ENCODE measurements around the gene PTPRD. TPM values are rescaled to one million over a fixed set of nuclear protein-coding genes. Genes with fewer than 3 reads are reported as not detected.

PTPRD gene
- total RNA-seq, 2 experiments from 2014 or later = 0.03 TPM; not detected in 1

DNA sequence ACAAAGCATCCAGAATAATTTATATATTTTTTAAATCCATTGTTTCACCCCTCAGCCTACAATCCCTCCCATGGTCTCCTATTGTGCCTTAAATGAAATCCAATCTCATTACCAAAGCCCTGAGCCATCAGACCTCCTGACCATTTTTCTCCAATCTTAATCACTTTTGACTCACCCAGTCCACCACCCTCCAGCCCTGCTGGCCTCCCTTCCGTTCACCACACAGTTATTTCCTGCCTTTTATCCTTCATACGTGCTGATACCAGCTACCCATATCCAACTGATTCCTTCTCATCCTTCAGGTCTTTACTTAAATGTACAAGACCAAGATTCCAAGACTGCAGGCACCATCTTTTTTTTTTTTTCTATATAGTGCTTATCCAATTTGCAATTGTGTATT lies 1786.5 kb downstream of the PTPRD start:
- POLR2A ChIA-PET = no interaction called here
- DNase-seq (ENCODE audit: low spot score) = no peak
- Histone ChIP-seq H3K27ac (ENCODE audit: low read depth, low read length, poor library complexity, severe bottlenecking) (no peak overlapping the region), H3K4me2 (ENCODE audit: low read length) (no peak overlapping the region), H4K20me1 (ENCODE audit: insufficient read depth, low read length) (no peaks in the 10 kb centered on the region), H3K9me2 (ENCODE audit: insufficient read depth, low read length) (no peaks in the 10 kb centered on the region), H3K9me3 (ENCODE audit: low read length) (no peaks in the 10 kb centered on the region), H3K79me2 (ENCODE audit: insufficient read depth, low read depth, low read length) (no peaks in the 10 kb centered on the region), H3K4me3 (ENCODE audit: low read depth, low read length, poor library complexity, severe bottlenecking) (no peak overlapping the region), H3K4me1 (ENCODE audit: insufficient read depth, low read length, poor library complexity, severe bottlenecking) (no peaks in the 10 kb centered on the region), H3K36me3 (ENCODE audit: insufficient read depth, low read length) (no peaks in the 10 kb centered on the region), H2AFZ (ENCODE audit: low read length) (no peak overlapping the region)
- no TSS peak for BruUV-seq (replicated peaks)
- intact Hi-C loops (cut with micrococcal nuclease; ENCODE audit: unreplicated experiment) = no loop called here
- TF ChIP-seq EZH2phosphoT487 (IDR thresholded peaks at IDR 0.05; ENCODE audit: borderline replicate concordance, low read depth, low read length) = no peak
- TF ChIP-seq, protein P1, sequence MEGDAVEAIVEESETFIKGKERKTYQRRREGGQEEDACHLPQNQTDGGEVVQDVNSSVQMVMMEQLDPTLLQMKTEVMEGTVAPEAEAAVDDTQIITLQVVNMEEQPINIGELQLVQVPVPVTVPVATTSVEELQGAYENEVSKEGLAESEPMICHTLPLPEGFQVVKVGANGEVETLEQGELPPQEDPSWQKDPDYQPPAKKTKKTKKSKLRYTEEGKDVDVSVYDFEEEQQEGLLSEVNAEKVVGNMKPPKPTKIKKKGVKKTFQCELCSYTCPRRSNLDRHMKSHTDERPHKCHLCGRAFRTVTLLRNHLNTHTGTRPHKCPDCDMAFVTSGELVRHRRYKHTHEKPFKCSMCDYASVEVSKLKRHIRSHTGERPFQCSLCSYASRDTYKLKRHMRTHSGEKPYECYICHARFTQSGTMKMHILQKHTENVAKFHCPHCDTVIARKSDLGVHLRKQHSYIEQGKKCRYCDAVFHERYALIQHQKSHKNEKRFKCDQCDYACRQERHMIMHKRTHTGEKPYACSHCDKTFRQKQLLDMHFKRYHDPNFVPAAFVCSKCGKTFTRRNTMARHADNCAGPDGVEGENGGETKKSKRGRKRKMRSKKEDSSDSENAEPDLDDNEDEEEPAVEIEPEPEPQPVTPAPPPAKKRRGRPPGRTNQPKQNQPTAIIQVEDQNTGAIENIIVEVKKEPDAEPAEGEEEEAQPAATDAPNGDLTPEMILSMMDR (conservative IDR thresholded peaks at IDR 0.05; ENCODE audit: low read length) = no peak
- CTCF ChIA-PET (ENCODE audit: unreplicated experiment) = no interaction called here

- TF ChIP-seq, protein P1 (conservative IDR thresholded peaks at IDR 0.05; ENCODE audit: low read length) = no peak
- no peak for TF ChIP-seq EZH2phosphoT487 (IDR thresholded peaks at IDR 0.05; ENCODE audit: borderline replicate concordance, low read depth, low read length)
- no TSS peak for BruUV-seq (replicated peaks)
- DNase-seq (ENCODE audit: low spot score) = no peak
- no peak overlapping the region for H3K27ac ChIP-seq (ENCODE audit: low read depth, low read length, poor library complexity, severe bottlenecking)
- ChIA-PET POLR2A (interaction anchor here (0.6 kb wide), 1 partner anchor 320 kb away, joined by 10 read pairs; no protein-coding TSS in a partner anchor), CTCF (ENCODE audit: unreplicated experiment) (no interaction called here)
- H3K4me3 ChIP-seq (ENCODE audit: low read depth, low read length, poor library complexity, severe bottlenecking) = no peak overlapping the region
- no peak overlapping the region for H2AFZ ChIP-seq (ENCODE audit: low read length)
- H3K4me2 ChIP-seq (ENCODE audit: low read length) = no peak overlapping the region
- no peaks in the 10 kb centered on the region for H3K79me2 ChIP-seq (ENCODE audit: insufficient read depth, low read depth, low read length)
- no peaks in the 10 kb centered on the region for H3K9me3 ChIP-seq (ENCODE audit: low read length)
- H4K20me1 ChIP-seq (ENCODE audit: insufficient read depth, low read length) = no peaks in the 10 kb centered on the region
- intact Hi-C loops (cut with micrococcal nuclease; ENCODE audit: unreplicated experiment) = no loop called here
- no peaks in the 10 kb centered on the region for H3K9me2 ChIP-seq (ENCODE audit: insufficient read depth, low read length)
- H3K36me3 ChIP-seq (ENCODE audit: insufficient read depth, low read length) = no peaks in the 10 kb centered on the region
- H3K4me1 ChIP-seq (ENCODE audit: insufficient read depth, low read length, poor library complexity, severe bottlenecking) = no peaks in the 10 kb centered on the region
Observed at GRCh38 chr9:8825585-8826147, 1787.1 kb downstream of the PTPRD start.

GRCh38 chr9:8823131-8823895 lies 1789.5 kb downstream of the PTPRD start:
- Histone ChIP-seq H3K4me3 (ENCODE audit: low read depth, low read length, poor library complexity, severe bottlenecking) (no peak overlapping the region), H3K36me3 (ENCODE audit: insufficient read depth, low read length) (no peaks in the 10 kb centered on the region), H3K4me2 (ENCODE audit: low read length) (no peak overlapping the region), H2AFZ (ENCODE audit: low read length) (no peak overlapping the region), H3K9me2 (ENCODE audit: insufficient read depth, low read length) (no peaks in the 10 kb centered on the region), H3K79me2 (ENCODE audit: insufficient read depth, low read depth, low read length) (no peaks in the 10 kb centered on the region), H3K27ac (ENCODE audit: low read depth, low read length, poor library complexity, severe bottlenecking) (no peak overlapping the region), H4K20me1 (ENCODE audit: insufficient read depth, low read length) (no peaks in the 10 kb centered on the region), H3K9me3 (ENCODE audit: low read length) (no peaks in the 10 kb centered on the region), H3K4me1 (ENCODE audit: insufficient read depth, low read length, poor library complexity, severe bottlenecking) (no peaks in the 10 kb centered on the region)
- ChIA-PET CTCF (ENCODE audit: unreplicated experiment) (no interaction called here), POLR2A (no interaction called here)
- DNase-seq (ENCODE audit: low spot score) = no peak
- BruUV-seq (replicated peaks) = no TSS peak
- intact Hi-C loops (cut with micrococcal nuclease; ENCODE audit: unreplicated experiment) = no loop called here
- TF ChIP-seq EZH2phosphoT487 (IDR thresholded peaks at IDR 0.05; ENCODE audit: borderline replicate concordance, low read depth, low read length) = no peak
- TF ChIP-seq, protein P1 (conservative IDR thresholded peaks at IDR 0.05; ENCODE audit: low read length) = no peak

Measured in OCI-LY7 (cell line).